Activated naive CD8-positive, alpha-beta T cell treated with anti-CD3 and anti-CD28 coated beads for 36 hours (primary cell): ENCODE results near the gene TEX29. TPM values are rescaled to one million over a fixed set of nuclear protein-coding genes. Genes with fewer than 3 reads are reported as not detected.

Source experiments
- DNase-seq: peaks from one replicate; pipeline ENCODE4 v3.0.0; 2021
- H3K27ac Mint-ChIP-seq: one replicate; pipeline ENCODE4 v1.8.0; 2022; ENCODE audit warnings: mild to moderate bottlenecking, moderate library complexity, mixed read lengths
- H3K27me3 Mint-ChIP-seq: one replicate; pipeline ENCODE4 v1.8.0; 2022; ENCODE audit warnings: mild to moderate bottlenecking, mixed read lengths
- H3K36me3 Mint-ChIP-seq: one replicate; pipeline ENCODE4 v1.8.0; 2021; ENCODE audit warnings: mild to moderate bottlenecking, mixed read lengths
- H3K4me1 Mint-ChIP-seq: one replicate; pipeline ENCODE4 v1.8.0; 2021; ENCODE audit warnings: mixed read lengths
- H3K4me3 Mint-ChIP-seq: one replicate; pipeline ENCODE4 v1.8.0; 2022; ENCODE audit warnings: mild to moderate bottlenecking, moderate library complexity, mixed read lengths
- H3K9me3 Mint-ChIP-seq: one replicate; pipeline ENCODE4 v1.8.0; 2022; ENCODE audit warnings: mixed read lengths
- total RNA-seq, 2 experiments: library from RNA; stranded (reverse); gene quantifications; one replicate each; pipeline ENCODE4 v1.2.3, GENCODE V29; 2021

TEX29 gene
- total RNA-seq, 2 experiments from 2014 or later: 0.46 TPM; not detected in 1

GRCh38 chr13:111323950-111324651 is 3.7 kb downstream of the TEX29 start:
- DNase-seq: no peak
- no peaks in the 10 kb centered on the region for H3K27me3 Mint-ChIP-seq
- H3K4me3 Mint-ChIP-seq: peak overlapping the region; percentile 72
- H3K27ac Mint-ChIP-seq: no peak overlapping the region
- H3K9me3 Mint-ChIP-seq: no peaks in the 10 kb centered on the region
- peaks cover 3% of the 10 kb centered on the region for H3K4me1 Mint-ChIP-seq
- no peaks in the 10 kb centered on the region for H3K36me3 Mint-ChIP-seq

DNA sequence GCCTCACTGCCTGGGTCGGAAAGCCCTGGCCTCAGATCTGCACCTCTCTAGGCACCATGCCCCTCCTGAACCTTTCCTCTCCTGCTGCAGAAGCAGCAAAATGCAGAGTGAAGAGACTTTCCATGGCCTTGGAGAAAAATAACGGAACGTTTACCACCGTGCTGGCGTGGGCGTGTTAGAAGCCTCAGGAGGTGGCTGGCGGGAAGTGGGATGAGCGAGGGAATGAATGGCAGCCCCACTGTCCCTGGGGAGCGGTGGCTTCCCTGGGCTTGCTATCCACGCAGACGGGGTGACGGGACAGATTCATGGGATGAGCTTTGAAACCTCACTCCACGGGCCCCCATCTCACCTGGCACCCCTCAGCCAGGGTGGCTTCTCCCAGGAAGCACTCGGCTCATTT is 4.3 kb downstream of the TEX29 start:
- Mint-ChIP-seq H3K27me3 (no peaks in the 10 kb centered on the region), H3K9me3 (no peaks in the 10 kb centered on the region), H3K4me3 (no peak overlapping the region), H3K36me3 (no peaks in the 10 kb centered on the region), H3K27ac (no peak overlapping the region), H3K4me1 (peaks cover 3% of the 10 kb centered on the region)
- DNase-seq: no peak

- Mint-ChIP-seq H3K4me3 (no peak overlapping the region), H3K27ac (no peak overlapping the region), H3K36me3 (no peaks in the 10 kb centered on the region), H3K4me1 (peaks cover 3% of the 10 kb centered on the region), H3K9me3 (no peaks in the 10 kb centered on the region), H3K27me3 (no peaks in the 10 kb centered on the region)
- no peak for DNase-seq
Measured at GRCh38 chr13:111325146-111325890, 4.9 kb downstream of the TEX29 start.

DNA sequence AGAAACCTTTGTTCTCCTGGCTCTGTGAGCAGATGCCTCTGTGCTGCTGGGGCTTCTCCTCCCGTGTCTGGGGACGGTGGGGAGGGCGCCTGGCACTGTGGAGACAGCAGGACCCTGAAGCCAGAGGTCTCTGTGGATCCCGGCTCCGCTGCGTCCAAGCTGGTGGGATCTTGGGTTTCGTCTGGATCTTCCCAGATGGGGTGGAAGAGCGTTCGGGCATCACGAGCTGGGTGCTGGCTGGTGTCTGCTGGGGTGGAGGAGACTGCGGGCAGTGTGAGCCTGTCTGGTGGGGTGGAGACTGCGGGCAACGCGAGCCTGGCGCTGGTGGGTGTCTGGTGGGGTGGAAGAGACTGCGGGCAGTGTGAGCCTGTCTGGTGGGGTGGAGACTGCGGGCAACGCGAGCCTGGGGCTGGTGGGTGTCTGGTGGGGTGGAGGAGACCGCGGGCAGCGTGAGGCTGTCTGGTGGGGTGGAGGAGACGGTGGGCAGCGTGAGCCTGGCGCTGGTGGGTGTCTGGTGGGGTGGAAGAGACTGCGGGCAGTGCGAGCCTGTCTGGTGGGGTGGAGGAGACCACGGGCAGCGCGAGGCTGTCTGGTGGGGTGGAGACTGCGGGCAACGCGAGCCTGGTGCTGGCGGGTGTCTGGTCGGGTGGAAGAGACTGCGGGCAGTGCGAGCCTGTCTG is 5.6 kb downstream of the TEX29 start:
- no peak overlapping the region for H3K27ac Mint-ChIP-seq
- DNase-seq: no peak
- no peak overlapping the region for H3K4me3 Mint-ChIP-seq
- H3K9me3 Mint-ChIP-seq: no peaks in the 10 kb centered on the region
- H3K36me3 Mint-ChIP-seq: no peaks in the 10 kb centered on the region
- H3K4me1 Mint-ChIP-seq: peaks cover 3% of the 10 kb centered on the region
- no peaks in the 10 kb centered on the region for H3K27me3 Mint-ChIP-seq

DNA sequence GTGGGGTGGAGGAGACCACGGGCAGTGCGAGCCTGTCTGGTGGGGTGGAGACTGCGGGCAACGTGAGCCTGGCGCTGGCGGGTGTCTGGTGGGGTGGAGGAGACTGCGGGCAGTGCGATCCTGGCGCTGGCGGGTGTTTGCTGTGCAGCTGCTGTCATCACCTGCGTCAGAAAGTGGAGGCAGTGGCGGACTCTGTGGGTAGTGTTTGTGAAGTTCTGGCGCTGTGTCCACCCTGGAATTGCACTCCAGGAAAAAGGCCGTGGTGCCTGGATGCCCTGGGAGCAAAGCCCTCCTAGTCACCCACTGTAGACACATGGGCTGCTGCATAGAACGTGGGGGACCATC is 6.2 kb downstream of the TEX29 start:
- no peak for DNase-seq
- H3K4me1 Mint-ChIP-seq: peaks cover 3% of the 10 kb centered on the region
- H3K36me3 Mint-ChIP-seq: no peaks in the 10 kb centered on the region
- no peaks in the 10 kb centered on the region for H3K9me3 Mint-ChIP-seq
- H3K4me3 Mint-ChIP-seq: no peak overlapping the region
- no peaks in the 10 kb centered on the region for H3K27me3 Mint-ChIP-seq
- H3K27ac Mint-ChIP-seq: no peak overlapping the region

DNA sequence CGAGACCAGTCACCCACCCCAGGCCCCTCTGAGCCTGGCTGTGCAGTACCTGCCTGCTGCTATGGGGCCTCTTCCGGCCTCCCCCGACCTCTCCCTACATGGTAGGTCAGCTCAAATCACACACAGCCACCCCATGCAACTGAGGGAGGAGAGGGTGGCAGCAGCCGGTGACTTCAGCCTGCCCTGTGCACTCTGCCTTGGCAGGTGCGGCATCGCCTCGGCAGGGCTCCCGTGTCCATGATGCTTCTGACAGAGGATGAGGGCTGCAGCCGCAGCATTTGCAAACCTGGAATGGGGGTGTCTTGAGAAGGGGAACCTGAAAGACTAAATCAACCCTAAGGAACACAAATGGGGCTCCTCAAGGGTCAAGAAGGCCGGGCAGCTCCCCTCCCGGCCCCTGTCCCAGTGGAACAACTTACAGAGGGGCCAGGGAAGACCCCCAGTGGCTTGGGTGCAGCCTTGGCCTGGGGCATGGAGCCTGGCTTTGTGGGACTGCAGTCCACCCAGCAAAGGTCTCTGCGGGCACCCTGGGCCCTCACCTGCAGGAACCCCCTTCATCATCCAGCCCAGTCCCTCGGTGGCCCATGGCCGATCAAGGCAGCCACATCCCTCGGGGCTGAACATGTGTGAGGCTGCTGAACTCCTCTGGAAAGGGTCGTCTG is 6.7 kb downstream of the TEX29 start:
- DNase-seq: no peak
- Mint-ChIP-seq H3K27ac (no peak overlapping the region), H3K36me3 (no peaks in the 10 kb centered on the region), H3K9me3 (no peaks in the 10 kb centered on the region), H3K4me1 (peaks cover 3% of the 10 kb centered on the region), H3K4me3 (no peak overlapping the region), H3K27me3 (no peaks in the 10 kb centered on the region)

DNA sequence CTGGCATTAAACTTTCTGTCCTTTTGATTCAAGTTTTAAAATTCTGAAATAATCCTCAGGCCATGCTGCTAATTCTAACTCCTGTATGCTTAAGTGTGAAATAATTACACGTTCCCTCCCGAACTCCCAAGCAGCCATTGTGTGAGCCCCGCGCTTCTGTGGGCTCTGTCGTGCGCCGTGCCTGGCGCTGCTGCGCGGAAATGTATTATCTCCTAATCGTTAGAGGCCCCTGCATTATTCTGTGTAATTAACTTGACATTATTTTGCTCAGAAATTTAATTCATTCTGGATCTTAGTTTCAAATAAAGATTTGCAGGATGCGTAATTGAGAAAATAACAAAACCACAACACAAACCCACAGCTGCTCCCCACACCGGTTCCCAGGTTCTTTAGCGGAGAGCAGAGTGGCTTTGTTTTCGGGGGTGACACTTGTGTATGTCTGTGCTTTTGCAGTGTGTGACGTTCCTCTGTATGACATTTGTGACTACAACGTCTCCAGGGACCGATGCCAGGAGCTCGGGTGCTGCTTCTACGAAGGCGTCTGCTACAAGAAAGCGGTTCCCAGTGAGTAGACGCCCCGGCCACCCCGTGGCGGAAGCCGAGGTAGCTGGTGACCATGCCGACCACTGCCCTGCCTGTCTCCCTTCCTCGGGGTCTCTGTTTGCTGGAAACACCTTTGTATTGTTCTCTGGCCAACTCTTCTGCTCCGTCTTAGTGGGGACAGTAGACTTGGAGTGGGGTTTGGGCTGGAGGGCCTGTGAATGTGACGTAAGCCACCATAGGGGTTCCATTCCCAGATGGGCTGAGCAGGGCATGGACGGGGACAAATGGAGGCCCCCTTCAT is 7.5 kb downstream of the TEX29 start:
- no peaks in the 10 kb centered on the region for H3K27me3 Mint-ChIP-seq
- peaks cover 4% of the 10 kb centered on the region for H3K36me3 Mint-ChIP-seq
- peaks cover 3% of the 10 kb centered on the region for H3K4me1 Mint-ChIP-seq
- DNase-seq: no peak
- no peak overlapping the region for H3K27ac Mint-ChIP-seq
- peaks cover 3% of the 10 kb centered on the region for H3K9me3 Mint-ChIP-seq
- no peak overlapping the region for H3K4me3 Mint-ChIP-seq

DNA sequence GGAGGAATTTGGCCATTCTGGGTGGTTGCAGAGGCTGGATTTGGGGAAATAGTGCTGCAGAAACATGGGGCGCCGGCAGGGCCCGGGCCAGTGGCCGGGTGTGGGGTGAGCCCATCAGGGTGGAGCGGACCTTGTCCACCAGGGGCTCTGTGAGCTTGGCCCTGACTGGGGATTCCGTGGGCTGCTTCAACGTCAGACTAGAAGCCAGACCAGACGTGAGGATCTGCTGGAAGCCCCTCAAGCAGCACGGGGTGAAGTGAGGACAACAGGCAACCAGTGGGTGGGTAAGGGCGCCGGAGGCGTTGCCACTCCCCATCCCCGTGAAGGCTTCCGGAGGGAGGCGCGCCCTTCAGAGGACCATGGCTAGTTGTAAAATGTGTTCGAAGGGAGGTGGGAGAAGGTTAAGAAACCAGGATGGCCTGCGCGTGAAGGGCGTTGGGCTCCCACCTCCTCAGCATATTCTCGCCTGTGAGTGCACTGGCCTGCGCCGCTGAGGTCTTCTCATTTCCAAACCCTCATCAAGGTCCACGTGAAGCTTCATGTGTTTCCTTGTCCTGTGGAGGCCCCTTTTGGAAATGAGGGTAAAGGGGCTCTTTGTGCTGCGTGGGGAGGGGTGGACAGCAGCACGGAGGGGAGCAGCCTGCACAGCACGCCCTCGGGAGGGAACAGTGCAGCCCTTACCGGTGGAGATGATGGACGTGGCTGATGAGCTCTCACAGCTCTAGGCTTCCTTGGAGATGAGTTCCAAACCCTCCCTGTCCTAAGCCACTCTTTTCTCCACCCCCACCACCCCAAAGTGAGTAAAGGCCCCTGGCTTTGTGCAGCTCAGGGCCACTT is 8.3 kb downstream of the TEX29 start:
- Mint-ChIP-seq H3K27ac (no peak overlapping the region), H3K36me3 (peaks cover 5% of the 10 kb centered on the region), H3K27me3 (no peaks in the 10 kb centered on the region), H3K4me1 (peaks cover 2% of the 10 kb centered on the region), H3K4me3 (no peak overlapping the region), H3K9me3 (peaks cover 9% of the 10 kb centered on the region)
- no peak for DNase-seq

DNA sequence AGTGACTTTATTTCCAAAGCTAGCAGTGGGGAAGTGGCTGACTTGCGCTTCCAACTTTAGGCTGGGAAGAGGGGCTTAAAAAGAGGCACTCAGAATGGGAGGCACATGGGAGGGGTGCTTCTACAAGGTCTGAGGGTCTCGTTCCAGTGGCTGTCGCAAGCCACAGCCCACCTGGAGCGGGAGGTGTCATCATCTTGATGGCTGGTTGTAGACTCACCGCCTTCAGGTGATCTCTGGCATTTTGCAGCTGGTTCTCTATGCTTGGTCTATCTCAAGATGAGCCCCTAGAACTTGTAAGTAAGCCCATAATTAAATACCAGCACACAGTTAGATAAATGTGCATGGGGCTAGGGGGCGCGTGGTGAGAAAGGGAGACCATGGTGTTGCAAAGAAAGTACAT is 9.2 kb downstream of the TEX29 start:
- Mint-ChIP-seq H3K4me3 (no peak overlapping the region), H3K4me1 (no peaks in the 10 kb centered on the region), H3K27ac (no peak overlapping the region), H3K9me3 (peaks cover 15% of the 10 kb centered on the region), H3K27me3 (no peaks in the 10 kb centered on the region), H3K36me3 (peaks cover 9% of the 10 kb centered on the region)
- no peak for DNase-seq

DNA sequence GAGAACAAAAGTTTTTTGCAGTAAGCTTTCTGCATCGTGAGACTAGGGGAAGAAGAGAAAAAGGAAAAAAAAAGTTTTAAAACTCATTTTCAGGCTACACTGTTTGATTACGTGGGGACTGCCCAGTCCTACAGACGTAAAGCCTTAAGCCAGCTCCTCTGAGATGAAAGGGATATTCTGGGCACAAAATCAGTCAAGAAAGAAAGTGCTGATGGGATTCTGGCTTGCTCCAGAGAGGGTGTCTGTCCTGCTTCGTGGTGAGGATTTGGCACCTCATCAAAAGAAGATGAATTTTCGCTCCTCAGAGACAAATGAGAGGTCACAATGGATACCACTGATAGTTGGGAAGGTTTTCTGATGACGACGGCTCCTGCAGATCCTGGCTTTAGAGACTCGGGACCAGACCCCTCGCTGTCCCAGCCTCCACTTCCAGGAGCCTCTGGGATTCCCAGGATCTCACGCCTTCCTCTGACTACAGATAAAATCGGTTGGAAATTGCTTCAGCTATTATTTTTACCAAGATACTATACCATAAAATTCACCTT is 9.7 kb downstream of the TEX29 start:
- Mint-ChIP-seq H3K9me3 (peaks cover 15% of the 10 kb centered on the region), H3K36me3 (peaks cover 9% of the 10 kb centered on the region), H3K27ac (no peak overlapping the region), H3K27me3 (no peaks in the 10 kb centered on the region), H3K4me1 (no peaks in the 10 kb centered on the region), H3K4me3 (no peak overlapping the region)
- DNase-seq: no peak

DNA sequence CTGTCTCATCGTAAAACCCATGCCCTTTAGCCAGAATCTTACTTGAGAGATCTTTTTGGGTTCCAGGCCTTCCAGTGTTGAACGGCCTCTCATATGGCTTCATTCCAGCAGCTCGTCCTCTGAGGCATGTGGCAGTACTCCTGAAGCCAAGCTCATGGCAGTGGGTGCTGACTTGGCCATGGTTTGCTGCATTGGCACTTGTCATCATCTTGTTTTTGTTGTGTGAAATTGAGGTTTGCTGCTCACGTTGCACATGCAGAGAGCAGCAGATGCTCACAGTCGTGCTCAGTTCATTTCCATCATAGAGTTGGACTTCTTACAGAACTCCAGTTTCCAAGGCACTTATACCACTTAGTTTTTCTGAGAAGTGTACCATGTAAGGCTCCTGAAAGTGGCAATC is 14.9 kb downstream of the TEX29 start:
- H3K4me1 Mint-ChIP-seq: no peaks in the 10 kb centered on the region
- H3K4me3 Mint-ChIP-seq: no peak overlapping the region
- H3K27ac Mint-ChIP-seq: no peak overlapping the region
- peaks cover 15% of the 10 kb centered on the region for H3K9me3 Mint-ChIP-seq
- no peak for DNase-seq
- H3K27me3 Mint-ChIP-seq: no peaks in the 10 kb centered on the region
- peaks cover 9% of the 10 kb centered on the region for H3K36me3 Mint-ChIP-seq

DNA sequence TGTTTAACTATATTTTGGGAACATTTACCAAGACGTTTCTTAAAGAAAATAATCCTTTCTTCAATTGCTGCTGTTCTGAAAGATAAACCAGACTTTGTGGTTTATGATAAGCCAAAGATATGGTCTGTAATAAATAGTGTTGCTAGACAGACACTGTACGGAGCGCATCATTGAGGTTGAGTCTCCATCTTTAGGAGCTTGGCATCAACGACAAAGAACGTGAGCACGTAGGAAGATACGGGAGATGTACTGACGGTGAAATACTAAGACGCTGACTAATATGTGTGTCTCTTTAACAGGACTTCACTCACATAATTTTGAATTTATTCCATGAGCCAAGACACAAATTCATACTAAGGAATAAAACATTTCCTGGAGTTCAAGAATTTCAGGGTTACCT is 16.2 kb downstream of the TEX29 start:
- Mint-ChIP-seq H3K27ac (no peak overlapping the region), H3K4me3 (no peak overlapping the region), H3K9me3 (peaks cover 15% of the 10 kb centered on the region), H3K27me3 (no peaks in the 10 kb centered on the region), H3K4me1 (no peaks in the 10 kb centered on the region), H3K36me3 (peaks cover 9% of the 10 kb centered on the region)
- DNase-seq: no peak

DNA sequence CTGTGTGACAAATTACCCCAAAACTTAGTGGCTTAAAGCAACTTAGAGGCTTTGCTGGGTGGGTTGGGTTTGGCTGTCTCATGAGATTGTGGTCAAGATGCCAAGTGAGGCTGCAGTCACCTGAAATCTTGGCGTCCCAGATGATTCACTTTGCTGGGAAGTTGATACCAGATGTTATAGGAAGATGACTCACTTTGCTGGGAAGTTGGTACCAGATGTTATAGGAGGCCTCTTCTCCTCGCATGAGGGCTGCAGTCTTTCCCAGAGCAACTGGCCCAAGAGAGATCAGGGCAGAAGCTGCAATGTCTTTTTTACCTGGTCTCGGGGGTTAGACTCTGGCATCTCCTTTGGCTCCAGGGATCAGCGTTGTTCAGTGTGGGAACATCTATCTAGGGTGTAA is 16.8 kb downstream of the TEX29 start:
- Mint-ChIP-seq H3K4me3 (no peak overlapping the region), H3K4me1 (no peaks in the 10 kb centered on the region), H3K36me3 (peaks cover 9% of the 10 kb centered on the region), H3K27ac (no peak overlapping the region), H3K9me3 (peaks cover 15% of the 10 kb centered on the region), H3K27me3 (no peaks in the 10 kb centered on the region)
- DNase-seq: no peak

- peaks cover 13% of the 10 kb centered on the region for H3K9me3 Mint-ChIP-seq
- no peaks in the 10 kb centered on the region for H3K4me1 Mint-ChIP-seq
- no peak for DNase-seq
- peaks cover 7% of the 10 kb centered on the region for H3K36me3 Mint-ChIP-seq
- no peak overlapping the region for H3K27ac Mint-ChIP-seq
- H3K4me3 Mint-ChIP-seq: no peak overlapping the region
- no peaks in the 10 kb centered on the region for H3K27me3 Mint-ChIP-seq
Measured at GRCh38 chr13:111337741-111338140, 17.3 kb downstream of the TEX29 start.
